ENCODE measurements around the gene CD247. TPM values are rescaled to one million over a fixed set of nuclear protein-coding genes. Genes with fewer than 3 reads are reported as not detected.

CD247 gene
- total RNA-seq, 1 donor from 2014 or later: 9.8 TPM

GRCh38 chr1:167413328-167413727 is 105.0 kb downstream of the CD247 start:
- intact Hi-C loops (cut with DNase I): no loop called here
- TF ChIP-seq POLR2AphosphoS5 (IDR thresholded peaks at IDR 0.05; ENCODE audit: insufficient read depth in 1 of 2, low read depth in 1 of 2) (no peak), POLR2A (IDR thresholded peaks at IDR 0.05) (no peak), CTCF (IDR thresholded peaks at IDR 0.05) (no peak)
- no peaks in the 10 kb centered on the region for H3K9me3 ChIP-seq
- no peak for DNase-seq (ENCODE audit: extremely low spot score in 2 of 2)
- peaks cover 0 to 24% of the 10 kb centered on the region in 2 donors for H3K36me3 ChIP-seq
- no peak overlapping the region for H3K27ac ChIP-seq
- no peak overlapping the region for H3K4me3 ChIP-seq
- no peaks in the 10 kb centered on the region for H3K27me3 ChIP-seq
- H3K4me1 ChIP-seq: no peaks in the 10 kb centered on the region

- H3K36me3 ChIP-seq: peaks cover 0 to 24% of the 10 kb centered on the region in 2 donors
- DNase-seq (ENCODE audit: extremely low spot score in 2 of 2): no peak
- H3K4me1 ChIP-seq: no peaks in the 10 kb centered on the region
- no peak overlapping the region for H3K27ac ChIP-seq
- no peaks in the 10 kb centered on the region for H3K27me3 ChIP-seq
- TF ChIP-seq POLR2AphosphoS5 (IDR thresholded peaks at IDR 0.05; ENCODE audit: insufficient read depth in 1 of 2, low read depth in 1 of 2) (no peak), CTCF (IDR thresholded peaks at IDR 0.05) (no peak), POLR2A (IDR thresholded peaks at IDR 0.05) (no peak)
- intact Hi-C loops (cut with DNase I): no loop called here
- H3K4me3 ChIP-seq: no peak overlapping the region
- H3K9me3 ChIP-seq: no peaks in the 10 kb centered on the region
Observed at GRCh38 chr1:167412920-167413319, 105.4 kb downstream of the CD247 start.

- H3K27ac ChIP-seq: no peak overlapping the region
- H3K9me3 ChIP-seq: no peaks in the 10 kb centered on the region
- H3K4me3 ChIP-seq: no peak overlapping the region
- H3K27me3 ChIP-seq: no peaks in the 10 kb centered on the region
- H3K36me3 ChIP-seq: peaks cover 0 to 22% of the 10 kb centered on the region in 2 donors
- intact Hi-C loops (cut with DNase I): no loop called here
- DNase-seq (ENCODE audit: extremely low spot score in 2 of 2): no peak
- TF ChIP-seq CTCF (IDR thresholded peaks at IDR 0.05) (no peak), POLR2AphosphoS5 (IDR thresholded peaks at IDR 0.05; ENCODE audit: insufficient read depth in 1 of 2, low read depth in 1 of 2) (no peak), POLR2A (IDR thresholded peaks at IDR 0.05) (no peak)
- no peaks in the 10 kb centered on the region for H3K4me1 ChIP-seq
Observed at GRCh38 chr1:167412072-167412471, 106.3 kb downstream of the CD247 start.

GRCh38 chr1:167409183-167409582 is 109.1 kb downstream of the CD247 start:
- H3K9me3 ChIP-seq: no peaks in the 10 kb centered on the region
- TF ChIP-seq CTCF (IDR thresholded peaks at IDR 0.05): no peak
- no peak for TF ChIP-seq POLR2A (IDR thresholded peaks at IDR 0.05)
- no peak for TF ChIP-seq POLR2AphosphoS5 (IDR thresholded peaks at IDR 0.05; ENCODE audit: insufficient read depth in 1 of 2, low read depth in 1 of 2)
- no peaks in the 10 kb centered on the region for H3K4me1 ChIP-seq
- peaks cover 0 to 12% of the 10 kb centered on the region in 2 donors for H3K36me3 ChIP-seq
- no peak overlapping the region for H3K4me3 ChIP-seq
- H3K27ac ChIP-seq: no peak overlapping the region
- no peak for DNase-seq (ENCODE audit: extremely low spot score in 2 of 2)
- intact Hi-C loops (cut with DNase I): no loop called here
- no peaks in the 10 kb centered on the region for H3K27me3 ChIP-seq

GRCh38 chr1:167408355-167408754 is 110.0 kb downstream of the CD247 start:
- H3K36me3 ChIP-seq: peaks cover 0 to 12% of the 10 kb centered on the region in 2 donors
- intact Hi-C loops (cut with DNase I): no loop called here
- no peaks in the 10 kb centered on the region for H3K4me1 ChIP-seq
- no peaks in the 10 kb centered on the region for H3K9me3 ChIP-seq
- TF ChIP-seq POLR2AphosphoS5 (IDR thresholded peaks at IDR 0.05; ENCODE audit: insufficient read depth in 1 of 2, low read depth in 1 of 2) (no peak), CTCF (IDR thresholded peaks at IDR 0.05) (no peak), POLR2A (IDR thresholded peaks at IDR 0.05) (no peak)
- no peaks in the 10 kb centered on the region for H3K27me3 ChIP-seq
- DNase-seq (ENCODE audit: extremely low spot score in 2 of 2): no peak
- no peak overlapping the region for H3K27ac ChIP-seq
- H3K4me3 ChIP-seq: no peak overlapping the region

All from vagina (tissue), 2 donors.